K562 (cell line): ENCODE measurements around the gene MATN1. TPM values are rescaled to one million over a fixed set of nuclear protein-coding genes. Genes with fewer than 3 reads are reported as not detected.

Experiments used
- CREB3 ChIP-seq: fragments of 450-650 bp; conservative IDR thresholded peaks from 2 replicates; pipeline ENCODE4 v1.6.1; 2016; ENCODE audit warnings: missing genetic modification characterization, low read depth, mild to moderate bottlenecking, missing compliant biosample characterization, moderate library complexity
- ELF2 ChIP-seq: fragments of 250-450 bp; sonication (Bioruptor Pico); IDR thresholded peaks from 2 replicates; pipeline ENCODE4 v1.5.0; 2021; ENCODE audit warnings: mild to moderate bottlenecking
- FOXA3 ChIP-seq, 2 experiments: fragments of 450-650 bp in 1 of 2; sonication (generic) in 1 of 2; formaldehyde crosslinking; IDR thresholded peaks in 1 of 2; conservative IDR thresholded peaks in 1 of 2; 2 replicates each; pipeline versions ENCODE4 v1.4.0 to v1.8.0; 2020 to 2022; ENCODE audit warnings: mild to moderate bottlenecking in 2 of 2, missing genetic modification reagents in 1 of 2
- GATA2 ChIP-seq: sonication (generic); formaldehyde crosslinking; IDR thresholded peaks from 2 replicates; pipeline ENCODE4 v1.4.0; 2020; ENCODE audit warnings: mild to moderate bottlenecking, missing genetic modification reagents
- JUN ChIP-seq, 2 experiments: sonication (generic) in 1 of 2; formaldehyde crosslinking in 1 of 2; IDR thresholded peaks; 2 replicates each; pipeline versions ENCODE4 v1.6.1 to v1.8.0; 2012 to 2022; ENCODE audit warnings: borderline replicate concordance in 2 of 2, mild to moderate bottlenecking in 2 of 2, improper control_type of control experiment in 1 of 2, low read depth in 1 of 2, low read length in 1 of 2, missing genetic modification reagents in 1 of 2
- KDM4B ChIP-seq, 2 experiments: fragments of 450-650 bp in 1 of 2; sonication (generic) in 1 of 2; IDR thresholded peaks; 2 replicates each; pipeline ENCODE4 v1.6.1; 2016 to 2017; ENCODE audit warnings: borderline replicate concordance in 2 of 2, antibody characterized with exemption in 1 of 2, low read depth in 1 of 2, mild to moderate bottlenecking in 1 of 2
- KDM5B ChIP-seq: fragments of 200-600 bp; sonication (generic); IDR thresholded peaks from 2 replicates; pipeline ENCODE4 v1.6.1; 2012; ENCODE audit warnings: low read depth, mild to moderate bottlenecking, moderate library complexity, low read length, control low read depth, inconsistent platforms; ENCODE audit not compliant: insufficient replicate concordance
- NR3C1 ChIP-seq: sonication (generic); formaldehyde crosslinking; IDR thresholded peaks from 2 replicates; pipeline ENCODE4 v1.8.1; 2022; ENCODE audit warnings: missing genetic modification reagents
- POLR2AphosphoS2 ChIP-seq: IDR thresholded peaks from 2 replicates; pipeline ENCODE4 v1.6.1; 2012; ENCODE audit warnings: low read length, improper control_type of control experiment
- POU5F1 ChIP-seq: fragments of 150-350 bp; IDR thresholded peaks from 2 replicates; pipeline ENCODE4 v1.6.1; 2014; ENCODE audit warnings: borderline replicate concordance, low read length, low read depth, mild to moderate bottlenecking; ENCODE audit not compliant: partially characterized antibody
- TOE1 ChIP-seq, 2 experiments: fragments of 450-650 bp in 1 of 2; sonication (generic) in 1 of 2; formaldehyde crosslinking in 1 of 2; IDR thresholded peaks; 2 replicates each; pipeline versions ENCODE4 v1.7.1 to v1.8.0; 2016 to 2022; ENCODE audit warnings: borderline replicate concordance in 2 of 2, mild to moderate bottlenecking in 2 of 2, antibody characterized with exemption in 1 of 2, inconsistent platforms in 1 of 2, low read depth in 1 of 2, missing genetic modification reagents in 1 of 2, moderate library complexity in 1 of 2
- ZFP36 ChIP-seq: fragments of 150-350 bp; IDR thresholded peaks from 2 replicates; pipeline ENCODE4 v1.6.1; 2018; ENCODE audit warnings: low read length, low read depth; ENCODE audit not compliant: partially characterized antibody
- ZNF695 ChIP-seq: fragments of 450-650 bp; formaldehyde crosslinking; IDR thresholded peaks from 2 replicates; pipeline ENCODE4 v1.4.0; 2020; ENCODE audit warnings: mild to moderate bottlenecking, moderate library complexity
- ZNF75A ChIP-seq: fragments of 450-650 bp; formaldehyde crosslinking; IDR thresholded peaks from 2 replicates; pipeline ENCODE4 v1.4.0; 2020; ENCODE audit warnings: mild to moderate bottlenecking
- ZNF76 ChIP-seq: fragments of 250-450 bp; sonication (Bioruptor Pico); IDR thresholded peaks from 2 replicates; pipeline ENCODE4 v1.4.0; 2020; ENCODE audit warnings: mild to moderate bottlenecking, moderate library complexity, borderline replicate concordance
- ZSCAN32 ChIP-seq: fragments of 450-650 bp; formaldehyde crosslinking; IDR thresholded peaks from 2 replicates; pipeline ENCODE4 v1.4.0; 2020; ENCODE audit warnings: mild to moderate bottlenecking, moderate library complexity
- ZZZ3 ChIP-seq: fragments of 450-650 bp; IDR thresholded peaks from 2 replicates; pipeline ENCODE4 v1.6.1; 2016; ENCODE audit warnings: antibody characterized with exemption, mild to moderate bottlenecking, moderate library complexity
- polyA plus RNA-seq, 8 experiments: library from polyadenylated mRNA; depleted of rRNA in 4 of 8; stranded (reverse) in 5 of 8; unstranded in 3 of 8; fragments of >200 nt; fragmentation: Nextera tagmentation in 2 of 8; fragmentation: Illumina TruSeq in 1 of 8; extraction: Ambion mirVana in 2 of 8; extraction: Trizol in 1 of 8; gene quantifications; 2 replicates each; pipeline versions ENCODE4 v1.2.1 to v1.2.3, GENCODE V29; 2011 to 2014; ENCODE audit warnings: inconsistent platforms in 1 of 8, missing spikeins in 1 of 8
- total RNA-seq, 7 experiments: library from RNA; depleted of rRNA in 6 of 7; stranded (reverse); fragments of >200 nt in 6 of 7; fragmentation: Illumina TruSeq in 2 of 7; extraction: Trizol in 2 of 7; gene quantifications; 2 replicates each; pipeline versions ENCODE4 v1.2.1 to v1.2.3, GENCODE V29; 2011 to 2021; ENCODE audit warnings: low replicate concordance in 1 of 7
- TF ChIP-seq, protein P1 (sequence below): fragments of 450-650 bp; IDR thresholded peaks from 2 replicates; pipeline ENCODE4 v1.6.1; 2017; ENCODE audit warnings: antibody characterized with exemption
- TF ChIP-seq, protein P2 (sequence below): IDR thresholded peaks from 2 replicates; pipeline ENCODE4 v1.6.1; 2014; ENCODE audit warnings: antibody characterized with exemption
- TF ChIP-seq, protein P3 (sequence below): sonication (generic); formaldehyde crosslinking; IDR thresholded peaks from 2 replicates; pipeline ENCODE4 v1.5.0; 2020; ENCODE audit warnings: missing genetic modification reagents

Gene MATN1
- total and polyA plus RNA-seq, 9 of the 15 experiments (the other 6 are each of a cell fraction or from before 2014, with no cell fraction given), result 0.10 to 2.3 (median 1.2) TPM

GRCh38 chr1:30719406-30720270 is 3.7 kb downstream of the MATN1 start (continued):
- TF ChIP-seq, protein P1, sequence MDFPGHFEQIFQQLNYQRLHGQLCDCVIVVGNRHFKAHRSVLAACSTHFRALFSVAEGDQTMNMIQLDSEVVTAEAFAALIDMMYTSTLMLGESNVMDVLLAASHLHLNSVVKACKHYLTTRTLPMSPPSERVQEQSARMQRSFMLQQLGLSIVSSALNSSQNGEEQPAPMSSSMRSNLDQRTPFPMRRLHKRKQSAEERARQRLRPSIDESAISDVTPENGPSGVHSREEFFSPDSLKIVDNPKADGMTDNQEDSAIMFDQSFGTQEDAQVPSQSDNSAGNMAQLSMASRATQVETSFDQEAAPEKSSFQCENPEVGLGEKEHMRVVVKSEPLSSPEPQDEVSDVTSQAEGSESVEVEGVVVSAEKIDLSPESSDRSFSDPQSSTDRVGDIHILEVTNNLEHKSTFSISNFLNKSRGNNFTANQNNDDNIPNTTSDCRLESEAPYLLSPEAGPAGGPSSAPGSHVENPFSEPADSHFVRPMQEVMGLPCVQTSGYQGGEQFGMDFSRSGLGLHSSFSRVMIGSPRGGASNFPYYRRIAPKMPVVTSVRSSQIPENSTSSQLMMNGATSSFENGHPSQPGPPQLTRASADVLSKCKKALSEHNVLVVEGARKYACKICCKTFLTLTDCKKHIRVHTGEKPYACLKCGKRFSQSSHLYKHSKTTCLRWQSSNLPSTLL, result no peak
- TF ChIP-seq ELF2 (CRISPR knock-in tag) (peak; percentile 53; the same call in 1 of the 2 replicates), NR3C1 (CRISPR knock-in tag) (no peak), CREB3 (tag) (peak; percentile 45; the same call in 1 of the 2 replicates), ZFP36 (peak; percentile 31), KDM4B (IDR thresholded peaks at IDR 0.05; ENCODE audit: borderline replicate concordance in 2 of 2, low read depth in 1 of 2) (no peak), ZSCAN32 (0 out of 2 replicates have a peak, but pooled peaks have one; percentile 26), KDM5B (peak; percentile 55), POU5F1 (peak; percentile 11), ZNF695 (0 out of 2 replicates have a peak, but pooled peaks have one; percentile 37), POLR2AphosphoS2 (peak; percentile 18; the same call in 1 of the 2 replicates), GATA2 (CRISPR knock-in tag) (no peak), ZZZ3 (no peak), JUN (IDR thresholded peaks at IDR 0.05; ENCODE audit: borderline replicate concordance, low read depth, low read length) (no peak), JUN (CRISPR knock-in tag; IDR thresholded peaks at IDR 0.05; ENCODE audit: borderline replicate concordance) (no peak; the same call in 1 of the 2 replicates), ZNF75A (no peak), FOXA3 (CRISPR knock-in tag; conservative IDR thresholded peaks at IDR 0.05 in 1 of 2, IDR thresholded peaks at IDR 0.05 in 1 of 2) (peak in 1 of 2 experiments; percentile 66; a peak in 2 of 4 replicates), TOE1 (IDR thresholded peaks at IDR 0.05; ENCODE audit: borderline replicate concordance) (no peak; the same call in none of the 2 replicates), TOE1 (CRISPR knock-in tag; IDR thresholded peaks at IDR 0.05; ENCODE audit: borderline replicate concordance, low read depth) (0 out of 2 replicates have a peak, but pooled peaks have one; percentile 23), ZNF76 (peak; percentile 70; the same call in 1 of the 2 replicates)
- TF ChIP-seq, protein P2, sequence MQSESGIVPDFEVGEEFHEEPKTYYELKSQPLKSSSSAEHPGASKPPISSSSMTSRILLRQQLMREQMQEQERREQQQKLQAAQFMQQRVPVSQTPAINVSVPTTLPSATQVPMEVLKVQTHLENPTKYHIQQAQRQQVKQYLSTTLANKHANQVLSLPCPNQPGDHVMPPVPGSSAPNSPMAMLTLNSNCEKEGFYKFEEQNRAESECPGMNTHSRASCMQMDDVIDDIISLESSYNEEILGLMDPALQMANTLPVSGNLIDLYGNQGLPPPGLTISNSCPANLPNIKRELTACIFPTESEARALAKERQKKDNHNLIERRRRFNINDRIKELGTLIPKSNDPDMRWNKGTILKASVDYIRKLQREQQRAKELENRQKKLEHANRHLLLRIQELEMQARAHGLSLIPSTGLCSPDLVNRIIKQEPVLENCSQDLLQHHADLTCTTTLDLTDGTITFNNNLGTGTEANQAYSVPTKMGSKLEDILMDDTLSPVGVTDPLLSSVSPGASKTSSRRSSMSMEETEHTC, result no peak
- TF ChIP-seq, protein P3, sequence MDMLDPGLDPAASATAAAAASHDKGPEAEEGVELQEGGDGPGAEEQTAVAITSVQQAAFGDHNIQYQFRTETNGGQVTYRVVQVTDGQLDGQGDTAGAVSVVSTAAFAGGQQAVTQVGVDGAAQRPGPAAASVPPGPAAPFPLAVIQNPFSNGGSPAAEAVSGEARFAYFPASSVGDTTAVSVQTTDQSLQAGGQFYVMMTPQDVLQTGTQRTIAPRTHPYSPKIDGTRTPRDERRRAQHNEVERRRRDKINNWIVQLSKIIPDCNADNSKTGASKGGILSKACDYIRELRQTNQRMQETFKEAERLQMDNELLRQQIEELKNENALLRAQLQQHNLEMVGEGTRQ (CRISPR knock-in tag), result no peak
